Common myeloid progenitor, CD34-positive (primary cell): ENCODE data around the gene HSPA5.
A peak's percentile ranks its signal among the peaks of the same experiment; 100 is the strongest.

Source experiments
- CTCF ChIA-PET: fragments of 350-600 bp; sonication (Branson Sonifier 250); formaldehyde crosslinking; loops from one replicate; lab custom pipeline; 2021; ENCODE audit warnings: antibody characterized with exemption; lab: Charles Lee
- POLR2A ChIA-PET: fragments of 350-600 bp; sonication (Branson Sonifier 250); formaldehyde crosslinking; loops from one replicate; lab custom pipeline; 2021; ENCODE audit warnings: antibody characterized with exemption; lab: Charles Lee
- DNase-seq, 3 donors: peaks; one replicate each; pipeline versions ENCODE4 v3.0.0 to v3.0.0-alpha.2; 2013
- H3K27ac ChIP-seq, 2 experiments: 1 replicate in 1 of 2; 2 replicates in 1 of 2; pipeline ENCODE4 v1.7.0; 2013; ENCODE audit warnings: inconsistent platforms in 2 of 2, low read length in 2 of 2, mild to moderate bottlenecking in 2 of 2, low read depth in 1 of 2, moderate library complexity in 1 of 2; ENCODE audit not compliant: severe bottlenecking in 2 of 2, insufficient read depth in 1 of 2, poor library complexity in 1 of 2
- H3K27me3 ChIP-seq, 5 experiments: replicated peaks in 2 of 5; 1 replicate in 3 of 5; 2 replicates in 2 of 5; pipeline versions ENCODE4 v1.6.1 to v1.7.0; 2013; ENCODE audit warnings: low read length in 4 of 5, mild to moderate bottlenecking in 2 of 5, moderate library complexity in 2 of 5, inconsistent platforms in 1 of 5; ENCODE audit not compliant: insufficient read depth in 5 of 5, control insufficient read depth in 4 of 5
- H3K36me3 ChIP-seq, 4 experiments: 1 replicate in 2 of 4; 2 replicates in 2 of 4; pipeline versions ENCODE4 v1.6.1 to v1.7.0; 2013; ENCODE audit warnings: low read length in 3 of 4, control low read depth in 1 of 4, mild to moderate bottlenecking in 1 of 4; ENCODE audit not compliant: control insufficient read depth in 4 of 4, insufficient read depth in 4 of 4
- H3K4me1 ChIP-seq, 4 experiments: 1 replicate in 3 of 4; 2 replicates in 1 of 4; pipeline versions ENCODE4 v1.6.1 to v1.7.1; 2013; ENCODE audit warnings: low read length in 3 of 4, mild to moderate bottlenecking in 3 of 4, control low read depth in 1 of 4, inconsistent platforms in 1 of 4, moderate library complexity in 1 of 4; ENCODE audit not compliant: control insufficient read depth in 4 of 4, insufficient read depth in 4 of 4; ENCODE audit errors: control extremely low read depth in 1 of 4
- H3K4me3 ChIP-seq, 7 experiments: 1 replicate in 4 of 7; 2 replicates in 3 of 7; pipeline versions ENCODE4 v1.5.1 to v1.7.0; 2013; ENCODE audit warnings: mild to moderate bottlenecking in 7 of 7, low read length in 6 of 7, moderate library complexity in 6 of 7, inconsistent platforms in 2 of 7, low read depth in 2 of 7, control low read depth in 1 of 7; ENCODE audit not compliant: insufficient read depth in 4 of 7, control insufficient read depth in 1 of 7; ENCODE audit errors: extremely low read depth in 1 of 7
- H3K9me3 ChIP-seq, 5 experiments: 1 replicate in 4 of 5; 2 replicates in 1 of 5; pipeline versions ENCODE4 v1.6.1 to v1.7.1; 2013; ENCODE audit warnings: low read length in 4 of 5, mild to moderate bottlenecking in 2 of 5, inconsistent platforms in 1 of 5, low read depth in 1 of 5, moderate library complexity in 1 of 5; ENCODE audit not compliant: control insufficient read depth in 4 of 5, insufficient read depth in 2 of 5; ENCODE audit errors: control extremely low read depth in 1 of 5
- WGBS: methylation state at CpG from one replicate; pipeline ENCODE4 v1.1.5; 2013; ENCODE audit not compliant: insufficient coverage; 5-methylcytosine and 5-hydroxymethylcytosine counted together

Gene HSPA5

DNA sequence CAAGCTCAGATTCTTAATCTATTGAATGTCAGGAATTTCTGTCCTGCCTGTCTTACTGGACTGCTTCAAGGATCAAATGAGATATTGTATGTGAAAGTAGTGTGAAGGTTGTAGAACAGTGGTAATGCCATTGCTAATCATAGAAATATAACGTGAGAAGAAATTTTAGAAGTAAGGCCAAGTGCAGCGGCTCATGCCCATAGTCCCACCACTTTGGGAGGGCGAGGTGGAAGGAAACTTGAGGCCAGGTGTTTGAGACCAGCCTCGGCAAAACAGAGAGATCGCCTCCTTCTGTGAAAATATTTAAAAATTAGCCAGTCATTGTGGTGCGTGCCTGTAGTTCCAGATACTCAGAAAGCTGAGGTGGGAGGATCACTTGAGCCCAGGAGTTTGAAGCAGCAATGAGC is 5.1 kb upstream of the HSPA5 start:
- no peaks in the 10 kb centered on the region for H3K27me3 ChIP-seq
- peak in 2 of 3 donors; percentile 54 to 71 for DNase-seq
- peaks cover 5 to 10% (median 7%) of the 10 kb centered on the region in 4 experiments for H3K4me1 ChIP-seq
- POLR2A ChIA-PET: interaction anchor here (0.6 kb wide), 1 partner anchor 12 kb away, joined by 4 read pairs; no protein-coding TSS in a partner anchor
- no peak overlapping the region for H3K4me3 ChIP-seq
- no peaks in the 10 kb centered on the region for H3K9me3 ChIP-seq
- no peaks in the 10 kb centered on the region for H3K36me3 ChIP-seq
- CTCF ChIA-PET: interaction anchor here (1.2 to 2.8 kb wide), 2 partner anchors 9 to 116 kb away, joined by 4 to 10 read pairs; no protein-coding TSS in a partner anchor
- 68% methylated on average over 6 of the region's 6 CpGs for WGBS
- H3K27ac ChIP-seq: no peak overlapping the region

- ChIA-PET CTCF (interaction anchor here (2.8 kb wide), 1 partner anchor 12 kb away, joined by 10 read pairs; no protein-coding TSS in a partner anchor), POLR2A (no interaction called here)
- Histone ChIP-seq H3K36me3 (peaks cover 5 to 15% (median 10%) of the 10 kb centered on the region in 4 experiments), H3K9me3 (no peaks in the 10 kb centered on the region), H3K27ac (no peak overlapping the region), H3K4me1 (peaks cover 5 to 23% (median 16%) of the 10 kb centered on the region in 4 experiments), H3K4me3 (no peak overlapping the region), H3K27me3 (no peaks in the 10 kb centered on the region)
- no peak for DNase-seq
- WGBS: 99% methylated on average over 11 of the region's 15 CpGs
Measured at GRCh38 chr9:125243792-125244260, 2.7 kb upstream of the HSPA5 start.

DNA sequence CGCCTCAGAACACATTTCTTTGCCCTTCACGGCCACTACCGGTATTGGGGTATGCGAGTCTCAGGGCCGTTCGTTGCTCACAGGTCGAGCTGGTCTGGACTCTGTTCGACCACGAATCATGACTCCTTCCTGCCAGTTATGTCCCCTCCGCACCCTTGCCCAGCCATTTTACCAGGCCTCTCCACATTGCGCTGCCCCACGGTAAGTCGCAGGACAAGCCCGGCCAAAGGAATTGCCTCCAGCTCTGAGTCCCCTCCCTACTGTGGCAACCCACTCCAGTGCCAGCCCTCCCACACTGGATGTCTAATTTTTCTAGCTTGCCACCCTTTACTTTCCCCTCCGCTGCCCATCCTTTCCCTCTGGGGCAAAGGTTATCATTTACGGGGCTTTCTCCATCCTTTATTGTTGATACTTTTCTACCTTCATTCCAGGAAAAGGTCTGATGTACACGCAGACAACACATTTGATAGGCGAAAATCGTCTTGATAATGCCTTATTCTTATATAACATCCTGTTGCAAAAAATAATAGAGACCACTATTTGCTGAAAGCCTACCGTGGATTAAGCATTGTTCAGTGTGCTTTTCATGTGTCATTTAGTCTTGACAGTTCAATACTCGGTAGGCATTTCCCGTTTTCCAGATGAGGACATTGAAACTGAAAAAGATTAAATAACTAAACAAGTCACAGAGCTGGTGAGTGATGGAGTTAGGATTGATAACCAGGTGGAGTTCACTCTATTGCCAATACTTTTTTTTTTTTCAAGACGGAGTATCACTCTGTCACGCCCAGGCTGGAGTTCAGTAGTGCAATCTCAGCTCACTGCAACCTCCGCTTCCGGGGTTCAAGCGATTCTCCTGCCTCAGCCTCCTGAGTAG is 958 bp upstream of the HSPA5 start:
- WGBS: 16% methylated on average over 21 of the region's 27 CpGs
- Histone ChIP-seq H3K4me1 (peaks cover 8 to 37% (median 24%) of the 10 kb centered on the region in 4 experiments), H3K36me3 (peaks cover 14 to 31% (median 25%) of the 10 kb centered on the region in 4 experiments), H3K27ac (peak overlapping the region; percentile 98 to 99), H3K27me3 (no peaks in the 10 kb centered on the region), H3K4me3 (peak overlapping the region; percentile 55 to 99 (median 83)), H3K9me3 (no peaks in the 10 kb centered on the region)
- POLR2A ChIA-PET: interaction anchor here (0.6 to 2.7 kb wide), 10 partner anchors 13 to 1084 kb away, joined by 3 to 34 read pairs (median 4); partner anchors contain the start of genes GAPVD1 and RABEPK
- DNase-seq: peak in 2 of 3 donors; percentile 18 to 22
- CTCF ChIA-PET: interaction anchor here (0.6 to 1.4 kb wide), 3 partner anchors 20 to 120 kb away, joined by 3 to 8 read pairs (median 5); partner anchors contain the start of gene GAPVD1

- ChIA-PET CTCF (no interaction called here), POLR2A (interaction anchor here (1.3 to 2.7 kb wide), 4 partner anchors 20 to 44 kb away, joined by 3 to 34 read pairs (median 5); partner anchors contain the start of gene GAPVD1)
- Histone ChIP-seq H3K36me3 (peaks cover 16 to 45% (median 37%) of the 10 kb centered on the region in 4 experiments), H3K27me3 (no peaks in the 10 kb centered on the region), H3K27ac (peak overlapping the region; percentile 98 to 99), H3K4me3 (peak overlapping the region; percentile 51 to 100 (median 97)), H3K9me3 (no peaks in the 10 kb centered on the region), H3K4me1 (peaks cover 9 to 40% (median 27%) of the 10 kb centered on the region in 4 experiments)
- under 1% methylated on average over 33 of the region's 33 CpGs for WGBS
- peak in 1 of 3 donors; percentile 63 for DNase-seq
Measured at GRCh38 chr9:125240649-125240999, 519 bp downstream of the HSPA5 start.

- peak in 1 of 3 donors; percentile 14 for DNase-seq
- ChIA-PET POLR2A (interaction anchor here (0.7 to 2.7 kb wide), 2 partner anchors 21 to 982 kb away, joined by 5 to 34 read pairs; partner anchors contain the start of gene GAPVD1), CTCF (no interaction called here)
- peak overlapping the region in 6 of 7 experiments; percentile 83 to 100 (median 98) for H3K4me3 ChIP-seq
- peaks cover 9 to 40% (median 27%) of the 10 kb centered on the region in 4 experiments for H3K4me1 ChIP-seq
- H3K36me3 ChIP-seq: peaks cover 23 to 52% (median 41%) of the 10 kb centered on the region in 4 experiments
- H3K27ac ChIP-seq: peak overlapping the region; percentile 98 to 99
- WGBS: 73% methylated on average over 3 of the region's 8 CpGs
- H3K27me3 ChIP-seq: no peaks in the 10 kb centered on the region
- H3K9me3 ChIP-seq: no peaks in the 10 kb centered on the region
Measured at GRCh38 chr9:125239631-125240597, 1.2 kb downstream of the HSPA5 start.

GRCh38 chr9:125238915-125239446 is 2.2 kb downstream of the HSPA5 start:
- H3K9me3 ChIP-seq: no peaks in the 10 kb centered on the region
- peaks cover 24 to 58% (median 44%) of the 10 kb centered on the region in 4 experiments for H3K36me3 ChIP-seq
- ChIA-PET CTCF (no interaction called here), POLR2A (interaction anchor here (1.5 kb wide), 1 partner anchor 20 kb away, joined by 5 read pairs; no protein-coding TSS in a partner anchor)
- H3K4me3 ChIP-seq: peak overlapping the region in 5 of 7 experiments; percentile 83 to 100 (median 99)
- no peak for DNase-seq
- 97% methylated on average over 9 of the region's 14 CpGs for WGBS
- H3K27me3 ChIP-seq: no peaks in the 10 kb centered on the region
- H3K4me1 ChIP-seq: peaks cover 9 to 40% (median 27%) of the 10 kb centered on the region in 4 experiments
- peak overlapping the region in 1 of 2 experiments; percentile 99 for H3K27ac ChIP-seq
